GM21526 (cell line): ENCODE results near the gene AMPD3.

Experiments
- ATAC-seq: cut with Tn5 transposase; IDR thresholded peaks from one replicate; pipeline ENCODE4 v1.9.1; 2021; ENCODE audit warnings: moderate library complexity; ENCODE audit not compliant: unreplicated experiment, low FRiP score

AMPD3 gene

GRCh38 chr11:10454878-10455631 lies at the start of gene AMPD3:
Gene AMPD3, plus strand, starts transcription at chr11:10455264. Its CDS starts 6,256 bp downstream, at chr11:10461520.
- ATAC-seq, result no peak

GRCh38 chr11:10405865-10406592 lies 49.0 kb upstream of the AMPD3 start:
- ATAC-seq, result no peak

DNA sequence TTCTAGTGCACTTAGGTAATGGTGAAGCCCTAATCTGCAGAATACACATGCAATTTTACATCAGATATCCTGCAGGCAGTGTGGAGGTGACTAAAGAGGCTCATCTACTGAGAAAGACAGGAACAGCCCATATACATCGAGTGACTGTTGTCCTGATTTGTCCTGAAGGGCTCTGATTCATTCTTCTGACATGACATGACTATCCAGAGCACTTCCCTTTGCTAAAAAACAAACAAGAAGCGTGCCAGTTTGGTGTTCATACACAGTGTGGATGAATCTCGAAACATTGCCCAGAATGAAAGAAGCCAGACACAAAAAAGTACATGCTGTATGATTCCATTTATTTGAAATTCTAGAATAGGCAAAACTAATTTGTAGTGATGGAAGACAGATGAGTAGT lies 48.0 kb upstream of the AMPD3 start:
- no peak for ATAC-seq

DNA sequence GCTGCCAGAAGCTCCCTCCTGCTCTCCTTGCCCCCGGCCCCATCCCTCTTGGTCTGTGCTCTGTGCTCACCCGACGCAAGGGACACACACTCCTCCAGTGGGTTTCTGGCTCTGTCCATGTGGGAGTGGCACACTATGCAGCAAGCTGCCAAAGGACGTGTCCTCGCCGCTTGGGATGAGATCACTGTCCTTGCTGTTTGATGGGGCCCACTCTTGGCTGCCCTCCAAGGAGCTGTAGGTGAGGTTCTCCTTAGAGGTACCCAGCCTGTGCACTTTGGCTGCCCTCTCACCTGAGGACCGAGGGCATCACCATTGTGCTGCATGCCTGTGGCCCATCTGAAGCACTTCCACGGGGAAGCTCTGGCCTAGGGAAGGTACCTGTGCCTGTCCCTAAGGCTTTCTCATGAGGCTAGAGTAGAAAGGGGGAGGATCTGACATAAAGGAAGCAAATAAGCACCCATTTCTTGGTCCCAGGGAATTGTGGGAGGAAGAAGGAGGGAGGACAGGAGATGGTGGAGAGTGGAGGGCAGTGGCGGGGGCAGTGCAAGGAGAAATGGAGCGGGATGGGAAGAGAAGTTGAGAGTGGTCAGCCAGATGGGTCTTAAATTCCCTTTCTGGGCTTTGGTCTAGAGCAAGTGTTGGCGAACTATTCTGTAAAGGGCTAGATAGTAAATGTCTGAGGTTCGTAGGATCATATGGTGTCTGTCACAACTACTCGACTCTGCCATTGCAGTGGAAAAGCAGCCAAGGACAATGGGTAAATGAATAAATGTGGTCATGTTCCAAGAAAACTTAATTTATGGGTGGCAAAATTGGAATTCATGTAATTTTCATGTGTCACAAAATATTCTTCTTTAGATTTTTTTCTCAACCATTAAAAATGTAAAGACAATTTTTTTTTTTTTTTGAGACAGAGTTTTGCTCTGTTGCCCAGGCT lies 47.0 kb upstream of the AMPD3 start:
- ATAC-seq, result no peak

- ATAC-seq, result no peak
Observed at GRCh38 chr11:10409207-10409661, 45.8 kb upstream of the AMPD3 start.

- ATAC-seq, result no peak
Observed at GRCh38 chr11:10410106-10410843, 44.8 kb upstream of the AMPD3 start.

DNA sequence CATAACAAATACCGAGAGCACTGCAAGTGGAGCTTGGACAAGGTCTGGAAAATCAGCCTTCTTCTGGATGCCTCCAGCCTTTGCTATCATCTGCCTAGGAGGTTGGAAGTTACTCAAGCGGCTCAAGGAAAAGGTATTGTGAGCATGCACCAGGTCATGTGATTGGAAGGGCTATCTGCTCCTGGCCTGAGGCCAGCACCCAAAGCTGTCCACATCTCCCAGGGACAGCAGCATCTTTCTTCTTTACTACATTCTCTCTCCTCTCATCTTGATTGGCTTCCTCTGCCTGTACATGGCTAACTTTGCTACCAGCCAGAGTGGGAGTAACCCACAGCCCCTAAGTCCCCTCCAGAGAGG lies 44.2 kb upstream of the AMPD3 start:
- no peak for ATAC-seq

- no peak for ATAC-seq
Observed at GRCh38 chr11:10412266-10412665, 42.8 kb upstream of the AMPD3 start.

DNA sequence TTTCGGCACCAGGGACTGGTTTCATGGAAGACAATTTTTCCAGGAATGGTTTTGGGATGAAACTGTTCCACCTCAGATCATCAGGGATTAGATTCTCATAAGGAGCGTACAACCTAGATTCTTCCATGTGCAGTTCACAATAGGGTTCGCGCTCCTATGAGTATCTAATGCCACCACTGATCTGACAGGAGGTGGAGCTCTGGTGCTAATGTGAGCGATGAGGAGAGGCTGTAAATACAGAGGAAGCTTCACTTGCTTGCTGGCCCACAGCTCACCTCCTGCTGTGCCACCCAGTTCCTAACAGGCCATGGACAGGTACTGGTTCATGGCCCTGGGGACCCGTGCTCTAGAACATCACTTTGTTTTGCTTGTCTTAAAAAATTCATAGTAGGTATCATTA lies 41.8 kb upstream of the AMPD3 start:
- ATAC-seq, result no peak

DNA sequence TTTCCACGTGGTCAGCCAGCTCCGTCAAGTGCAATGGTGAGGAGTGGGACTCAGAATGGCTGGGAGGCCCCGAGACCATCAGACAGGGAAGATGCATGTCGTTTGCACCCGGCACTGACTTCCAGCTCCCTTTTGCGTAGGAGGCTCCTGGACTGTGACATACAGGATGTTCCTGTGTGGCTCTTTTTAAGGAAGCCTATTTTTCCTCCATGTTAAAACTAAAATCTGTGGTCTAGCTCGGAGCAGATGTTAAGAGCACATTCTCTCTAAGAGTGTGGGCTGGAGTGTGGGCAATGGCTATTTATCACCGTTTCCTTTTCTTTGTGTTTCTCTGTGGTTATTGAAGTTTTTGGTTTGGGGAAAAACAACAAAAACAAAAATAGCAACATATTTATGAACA lies 40.9 kb upstream of the AMPD3 start:
- no peak for ATAC-seq

DNA sequence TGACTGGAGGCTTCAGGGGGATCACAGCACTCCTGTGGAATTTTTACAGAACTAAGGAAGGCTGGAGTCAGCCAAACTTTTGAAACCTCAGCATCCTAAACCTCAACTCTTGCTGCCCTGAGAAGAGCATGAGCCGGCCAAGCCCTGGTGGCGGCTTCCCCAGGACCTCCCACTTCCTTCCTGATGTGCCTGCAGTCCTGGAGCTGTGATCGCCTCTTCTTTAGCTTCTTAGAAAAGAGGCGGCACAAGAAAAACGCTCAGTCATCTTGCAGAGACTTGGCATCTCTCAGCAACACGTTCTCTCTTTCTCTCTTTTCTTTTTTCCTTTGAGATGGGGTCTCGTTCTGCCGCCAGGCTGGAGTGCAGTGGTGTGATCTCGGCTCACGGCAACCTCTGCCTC lies 40.4 kb upstream of the AMPD3 start:
- no peak for ATAC-seq

- no peak for ATAC-seq
Observed at GRCh38 chr11:10415817-10416392, 39.2 kb upstream of the AMPD3 start.

DNA sequence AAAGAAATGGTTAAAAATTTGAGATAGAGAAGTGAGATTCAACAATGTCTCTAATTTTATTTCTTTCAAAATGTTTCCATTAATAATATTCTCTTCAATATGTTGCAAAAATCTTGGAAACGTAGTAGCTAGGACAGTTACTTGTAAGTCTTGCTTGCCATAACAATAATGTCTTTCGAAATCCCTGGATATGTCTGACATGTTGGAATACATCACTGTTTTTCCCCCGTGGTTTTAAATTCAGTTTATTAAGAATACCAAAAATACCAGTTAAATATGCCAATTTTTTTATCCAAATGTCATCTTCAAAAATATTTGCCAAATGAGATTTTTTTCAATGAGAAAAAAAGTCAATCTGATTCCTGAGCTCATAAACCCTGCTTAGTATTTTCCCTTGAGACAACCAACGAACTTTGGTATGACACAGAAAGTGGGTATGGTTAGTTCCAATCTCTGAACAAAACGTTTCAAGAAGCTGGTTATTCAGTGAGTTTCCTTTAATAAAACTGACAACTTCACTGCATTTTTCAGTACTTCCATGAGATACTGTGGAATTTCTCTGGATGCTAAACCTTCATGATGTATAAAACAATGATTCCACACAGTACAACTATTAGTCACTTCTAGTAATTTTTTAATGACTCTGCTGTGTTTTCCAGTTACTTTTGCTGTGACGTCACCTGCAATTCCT lies 36.7 kb upstream of the AMPD3 start:
- no peak for ATAC-seq

DNA sequence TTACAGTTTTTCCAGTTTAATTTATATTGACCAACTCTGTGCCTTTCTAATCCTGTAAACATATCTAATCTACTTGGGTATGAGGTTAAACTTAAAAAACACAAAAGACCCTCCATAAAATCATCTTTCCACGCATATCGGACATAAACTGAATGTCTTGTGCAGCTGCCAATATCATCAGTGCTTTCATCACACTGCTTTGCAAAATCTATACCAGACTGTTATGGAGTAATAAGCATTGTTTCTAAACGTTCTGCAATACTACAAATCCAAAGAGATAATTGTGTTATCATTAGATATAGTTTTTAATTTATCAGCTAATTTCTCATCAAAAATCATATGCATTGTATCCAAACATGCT lies 36.1 kb upstream of the AMPD3 start:
- ATAC-seq, result no peak

GRCh38 chr11:10426475-10426874 lies 28.6 kb upstream of the AMPD3 start:
- no peak for ATAC-seq

DNA sequence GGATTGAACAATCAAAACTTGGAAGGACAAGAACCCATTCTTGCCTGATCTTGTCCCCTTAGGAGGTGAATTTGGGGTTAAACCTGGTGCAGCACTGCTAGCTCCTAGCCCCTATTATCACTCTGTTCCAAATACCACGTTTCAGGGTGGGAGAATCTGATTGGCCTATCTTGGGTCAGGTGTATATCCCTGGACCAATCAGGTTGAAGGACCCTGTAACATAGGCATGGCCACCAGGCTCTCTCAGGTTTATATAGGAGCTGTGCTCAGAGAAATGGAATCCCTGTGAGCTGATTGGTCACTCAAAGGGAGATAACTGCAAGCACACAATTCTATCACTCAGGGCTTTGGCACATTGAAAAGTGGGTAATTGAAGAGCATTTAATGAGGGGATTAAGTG lies 26.6 kb upstream of the AMPD3 start:
- no peak for ATAC-seq

GRCh38 chr11:10429526-10429925 lies 25.5 kb upstream of the AMPD3 start:
- no peak for ATAC-seq

DNA sequence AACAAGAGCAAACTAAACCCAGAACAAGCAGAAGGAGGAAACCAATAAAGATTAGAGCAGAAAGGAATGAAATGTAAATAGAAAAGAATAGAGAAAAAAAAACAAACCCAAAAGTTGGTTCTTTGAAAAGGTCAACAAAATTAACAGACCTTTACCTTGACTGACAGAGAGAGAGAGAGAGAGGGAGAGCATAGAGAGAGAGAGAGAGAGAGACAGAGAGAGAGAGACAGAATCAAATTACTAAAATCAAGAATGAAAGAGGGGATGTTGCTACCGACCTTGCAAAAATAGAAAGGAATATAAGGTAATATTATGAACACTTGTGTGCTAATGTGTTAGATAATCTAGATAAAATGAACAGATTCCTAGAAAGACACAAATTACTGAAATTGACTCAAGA lies 22.6 kb upstream of the AMPD3 start:
- no peak for ATAC-seq

DNA sequence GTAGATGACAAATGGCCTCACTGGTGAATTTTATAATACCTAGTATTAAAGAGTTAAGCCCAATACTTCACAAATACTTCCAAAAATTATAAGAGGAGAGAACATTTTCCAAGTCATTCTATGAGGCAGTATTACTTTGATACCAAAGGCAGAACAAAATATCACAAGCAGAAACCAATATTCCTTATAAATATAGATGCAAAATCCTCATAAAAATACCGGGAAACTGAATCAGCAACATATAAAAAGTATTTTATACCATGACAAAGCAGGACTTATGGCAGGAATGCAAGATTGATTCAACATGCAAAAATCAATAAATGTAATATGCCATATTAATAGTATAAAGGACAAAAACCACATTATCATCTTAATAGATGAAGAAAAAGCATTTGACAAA lies 22.1 kb upstream of the AMPD3 start:
- no peak for ATAC-seq

GRCh38 chr11:10436224-10436623 lies 18.8 kb upstream of the AMPD3 start:
- ATAC-seq, result no peak
